Smooth muscle cell (in vitro differentiated cells): ENCODE results near the gene TMEM43. TPM values are rescaled to one million over a fixed set of nuclear protein-coding genes. Genes with fewer than 3 reads are reported as not detected.

Experiments
- DNase-seq: peaks from one replicate; lab custom pipeline; 2025; ENCODE audit not compliant: unreplicated experiment; lab: John Stamatoyannopoulos, UW
- H2AFZ ChIP-seq: fragments of 200-600 bp; sonication (generic); 2 replicates; pipeline ENCODE4 v1.6.0; 2016; ENCODE audit warnings: antibody characterized with exemption, low read depth, mild to moderate bottlenecking
- H3F3A ChIP-seq: fragments of 200-600 bp; sonication (generic); 2 replicates; pipeline ENCODE4 v1.6.0; 2017; ENCODE audit warnings: antibody characterized with exemption, low read depth
- H3K27ac ChIP-seq: fragments of 200-600 bp; sonication (generic); 2 replicates; pipeline ENCODE4 v1.5.1; 2016; ENCODE audit warnings: low read depth, mild to moderate bottlenecking
- H3K27me3 ChIP-seq: fragments of 200-600 bp; sonication (generic); 2 replicates; pipeline ENCODE4 v1.6.1; 2016; ENCODE audit warnings: low read depth, mild to moderate bottlenecking
- H3K36me3 ChIP-seq: fragments of 200-600 bp; sonication (generic); 2 replicates; pipeline ENCODE4 v1.5.1; 2016; ENCODE audit warnings: low read depth
- H3K4me1 ChIP-seq: fragments of 200-600 bp; sonication (generic); 2 replicates; pipeline ENCODE4 v1.5.1; 2016; ENCODE audit warnings: low read depth
- H3K4me2 ChIP-seq: fragments of 200-600 bp; sonication (generic); 2 replicates; pipeline ENCODE4 v1.6.0; 2016; ENCODE audit warnings: mild to moderate bottlenecking
- H3K4me3 ChIP-seq: fragments of 200-600 bp; sonication (generic); 2 replicates; pipeline ENCODE4 v1.5.1; 2016; ENCODE audit warnings: mild to moderate bottlenecking
- H3K79me2 ChIP-seq: fragments of 200-600 bp; sonication (generic); 2 replicates; pipeline ENCODE4 v1.6.0; 2016; ENCODE audit warnings: low read depth, mild to moderate bottlenecking
- H3K9ac ChIP-seq: fragments of 200-600 bp; sonication (generic); 2 replicates; pipeline ENCODE4 v1.6.0; 2016; ENCODE audit warnings: low read depth
- H3K9me3 ChIP-seq: fragments of 200-600 bp; sonication (generic); replicated peaks from 2 replicates; pipeline ENCODE4 v1.5.1; 2016; ENCODE audit warnings: low read depth
- H4K20me1 ChIP-seq: fragments of 200-600 bp; sonication (generic); 2 replicates; pipeline ENCODE4 v1.6.0; 2016; ENCODE audit warnings: low read depth
- CTCF ChIP-seq: fragments of 200-600 bp; sonication (generic); IDR thresholded peaks from 2 replicates; pipeline ENCODE4 v1.5.1; 2017; ENCODE audit warnings: borderline replicate concordance, mild to moderate bottlenecking, antibody characterized with exemption; ENCODE audit not compliant: insufficient read depth, poor library complexity, severe bottlenecking
- WGBS: methylation state at CpG from one replicate; pipeline ENCODE4 v1.1.7; 2016; ENCODE audit warnings: low lambda C conversion rate; 5-methylcytosine and 5-hydroxymethylcytosine counted together
- polyA plus RNA-seq: library from polyadenylated mRNA; unstranded; fragments of >200 nt; fragmentation: Nextera tagmentation; extraction: Ambion mirVana; gene quantifications from 2 replicates; pipeline ENCODE4 v1.2.1, GENCODE V29; 2016
- total RNA-seq: library from RNA; depleted of rRNA; stranded (reverse); fragments of >200 nt; gene quantifications from 2 replicates; pipeline ENCODE4 v1.2.3, GENCODE V29; 2014

Gene TMEM43
- total and polyA plus RNA-seq, 2 experiments from 2014 or later, result 60.1 to 81.1 TPM

GRCh38 chr3:14177580-14178246, 52.9 kb downstream of the TMEM43 start:
- no peak for TF ChIP-seq CTCF
- Histone ChIP-seq H3K27ac (peak overlapping the region; percentile 96), H3K9me3 (no peaks in the 10 kb centered on the region), H3K4me3 (peak overlapping the region; percentile 92), H3K79me2 (peaks cover 63% of the 10 kb centered on the region), H3K36me3 (peaks cover 10% of the 10 kb centered on the region), H3K27me3 (no peaks in the 10 kb centered on the region), H3K4me2 (peak overlapping the region; percentile 99), H3K9ac (peak overlapping the region; percentile 98), H4K20me1 (peaks cover 38% of the 10 kb centered on the region), H3K4me1 (peaks cover 16% of the 10 kb centered on the region), H3F3A (no peaks in the 10 kb centered on the region), H2AFZ (peak overlapping the region; percentile 74)
- no peak for DNase-seq
- 4% methylated on average over 10 of the region's 10 CpGs for WGBS

DNA sequence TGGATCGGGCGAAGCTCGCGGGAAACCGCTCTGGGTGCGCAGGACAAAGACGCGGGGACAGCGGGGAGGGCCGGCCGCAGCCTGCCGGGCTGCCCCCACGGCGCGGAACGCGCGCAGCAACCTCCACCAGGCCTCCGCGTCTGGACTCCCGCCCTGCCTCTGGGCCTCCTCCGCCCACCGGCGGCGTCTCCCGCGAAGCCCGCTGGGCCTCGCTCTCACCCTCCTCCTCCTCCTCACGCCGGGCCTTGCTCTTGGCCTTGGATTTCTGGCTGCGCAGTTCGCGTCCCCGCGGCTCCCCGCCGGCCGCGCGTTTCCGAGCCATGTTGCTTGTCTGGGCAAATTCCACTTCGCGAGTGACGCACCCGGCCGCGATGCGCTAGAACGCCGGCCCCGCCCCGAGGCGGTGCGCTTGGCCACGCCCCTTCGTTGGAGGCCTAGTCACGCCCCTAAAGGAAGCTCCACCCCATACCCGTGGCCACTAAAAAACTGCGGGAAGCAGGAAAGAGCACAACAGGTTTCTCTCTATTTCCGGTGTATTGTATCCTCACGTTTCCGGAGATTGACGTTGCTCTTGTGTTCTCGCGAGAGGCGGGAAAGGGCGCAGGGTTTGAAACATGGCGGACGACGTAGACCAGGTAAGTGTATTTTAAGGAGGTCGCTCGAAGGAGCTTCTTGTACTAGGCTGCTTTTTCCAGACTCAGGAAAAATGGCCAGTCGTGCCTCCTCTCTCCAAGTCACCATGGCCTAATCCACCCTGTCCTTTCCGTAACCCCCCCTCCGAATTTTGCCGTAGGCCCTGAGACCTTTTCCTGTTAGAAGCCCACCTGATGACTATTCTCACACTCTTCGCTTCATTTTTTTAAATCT, 53.6 kb downstream of the TMEM43 start, which contains the start of the genes LSM3 and XPC:
LSM3 (plus strand) TSS at position 571 of the 867 bp plus-strand sequence; CDS start at position 615, 44 bp downstream.
XPC (minus strand) TSS at position 355 of the 867 bp plus-strand sequence; CDS start at position 322, 33 bp downstream.
- H3K36me3 ChIP-seq, result peaks cover 7% of the 10 kb centered on the region
- H3K27me3 ChIP-seq, result no peaks in the 10 kb centered on the region
- no peaks in the 10 kb centered on the region for H3K9me3 ChIP-seq
- peak within 1 kb of the TSS; percentile 96 for H3K27ac ChIP-seq
- peak within 1 kb of the TSS; percentile 99 for H3K4me2 ChIP-seq
- no peak for TF ChIP-seq CTCF
- H3F3A ChIP-seq, result no peaks in the 10 kb centered on the region
- peak; percentile 95 for DNase-seq
- under 1% methylated on average over 77 of the region's 78 CpGs for WGBS
- peaks cover 31% of the 10 kb centered on the region for H4K20me1 ChIP-seq
- H3K9ac ChIP-seq, result peak within 1 kb of the TSS; percentile 98
- peak within 1 kb of the TSS; percentile 92 for H3K4me3 ChIP-seq
- peak within 1 kb of the TSS; percentile 97 for H2AFZ ChIP-seq
- peaks cover 59% of the 10 kb centered on the region for H3K79me2 ChIP-seq
- H3K4me1 ChIP-seq, result peaks cover 16% of the 10 kb centered on the region

GRCh38 chr3:14179114-14179465, 54.2 kb downstream of the TMEM43 start:
- peak overlapping the region; percentile 92 for H3K4me3 ChIP-seq
- H3F3A ChIP-seq, result no peaks in the 10 kb centered on the region
- peaks cover 26% of the 10 kb centered on the region for H4K20me1 ChIP-seq
- H3K4me1 ChIP-seq, result peaks cover 16% of the 10 kb centered on the region
- H3K9ac ChIP-seq, result peak overlapping the region; percentile 98
- H3K9me3 ChIP-seq, result no peaks in the 10 kb centered on the region
- H3K27me3 ChIP-seq, result no peaks in the 10 kb centered on the region
- H3K4me2 ChIP-seq, result peak overlapping the region; percentile 98
- no peak for DNase-seq
- peaks cover 7% of the 10 kb centered on the region for H3K36me3 ChIP-seq
- TF ChIP-seq CTCF, result no peak
- H2AFZ ChIP-seq, result peak overlapping the region; percentile 97
- H3K27ac ChIP-seq, result peak overlapping the region; percentile 96
- 4% methylated on average over 3 of the region's 3 CpGs for WGBS
- peaks cover 54% of the 10 kb centered on the region for H3K79me2 ChIP-seq
